CMK (cell line): Measurements from ENCODE around the gene EPB41L4A.
"Not testable (repeated sequence)": the region's sequence is repeated elsewhere in the genome, so short reads cannot be mapped to it uniquely, and the experiment has no call there.

ENCODE experiments used
- DNase-seq: peaks from one replicate; pipeline ENCODE4 v3.0.0-alpha.2; 2010; ENCODE audit warnings: low read depth

The EPB41L4A gene

DNA sequence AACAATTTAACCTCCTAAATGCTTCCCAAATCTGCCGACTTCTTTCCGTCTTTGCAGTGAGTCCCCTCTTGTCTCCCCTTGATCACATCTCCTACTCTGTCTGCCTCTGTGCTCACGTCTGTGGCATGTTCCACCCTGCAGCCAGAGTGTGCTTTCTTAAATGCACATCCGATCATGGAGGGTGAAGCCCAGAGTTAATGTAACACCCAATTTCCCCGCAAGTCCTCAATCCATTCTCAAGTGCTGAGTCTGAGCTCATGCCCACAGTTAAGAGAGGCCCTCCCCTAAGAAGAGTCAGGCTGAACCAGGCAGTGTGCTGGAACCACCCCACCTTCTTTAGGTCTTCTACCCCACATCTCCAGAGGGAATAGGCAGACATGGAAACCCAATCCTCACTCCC, 164.8 kb downstream of the EPB41L4A start:
- no peak for DNase-seq

DNA sequence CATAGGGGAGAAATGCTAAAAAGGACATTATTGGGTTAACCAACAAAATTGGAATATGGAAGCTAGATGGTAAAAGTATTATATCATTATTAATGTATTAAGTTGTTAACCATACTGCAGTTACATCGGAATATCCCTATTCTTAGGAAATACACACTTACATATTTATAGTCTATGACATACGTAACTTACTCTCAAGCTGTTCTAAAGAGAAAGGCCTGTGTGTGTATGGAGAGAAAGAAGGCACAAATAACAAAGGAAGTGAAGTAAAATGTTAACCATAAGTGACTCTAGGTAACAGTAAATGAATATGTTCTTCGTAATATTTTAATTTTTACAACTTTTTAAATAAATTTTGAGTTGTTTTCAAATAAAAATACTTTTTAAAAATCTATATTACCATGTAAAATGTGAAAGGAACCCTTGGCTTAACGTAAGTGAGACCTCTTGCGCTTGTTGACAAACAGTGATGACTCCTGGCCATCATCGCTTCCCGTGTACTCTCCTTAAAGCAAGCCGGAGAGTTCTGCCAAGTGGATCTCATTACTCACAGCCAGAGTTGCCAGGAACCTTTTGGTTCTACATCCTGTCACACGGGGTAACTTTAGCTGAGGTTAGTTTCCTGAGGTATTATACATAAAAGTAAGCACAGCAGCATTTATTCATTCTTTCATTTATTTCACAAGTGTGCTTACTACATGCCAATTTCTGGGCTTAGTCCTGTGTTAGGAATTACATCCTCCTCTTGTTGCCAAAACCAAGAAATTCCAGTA, 165.4 kb downstream of the EPB41L4A start:
- no peak for DNase-seq

DNA sequence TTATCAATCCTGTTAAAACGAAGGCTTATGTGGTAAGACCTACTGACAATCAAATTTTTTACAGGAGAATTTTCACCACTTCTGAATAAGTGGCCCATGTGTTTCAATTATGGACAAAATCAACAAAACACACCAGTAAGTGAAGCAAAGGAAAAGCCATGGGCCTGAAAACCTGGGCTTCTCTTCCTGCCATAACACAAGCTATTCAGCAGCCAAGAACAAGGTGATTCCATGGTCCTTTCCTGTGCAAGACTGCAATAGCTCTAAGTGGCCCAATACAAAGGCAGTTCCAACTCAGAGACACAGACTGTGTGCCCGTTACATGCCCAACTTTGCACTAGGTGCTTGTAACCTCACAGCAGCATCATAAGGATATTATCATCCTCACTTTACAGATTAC, 168.5 kb downstream of the EPB41L4A start:
- DNase-seq, result no peak

DNA sequence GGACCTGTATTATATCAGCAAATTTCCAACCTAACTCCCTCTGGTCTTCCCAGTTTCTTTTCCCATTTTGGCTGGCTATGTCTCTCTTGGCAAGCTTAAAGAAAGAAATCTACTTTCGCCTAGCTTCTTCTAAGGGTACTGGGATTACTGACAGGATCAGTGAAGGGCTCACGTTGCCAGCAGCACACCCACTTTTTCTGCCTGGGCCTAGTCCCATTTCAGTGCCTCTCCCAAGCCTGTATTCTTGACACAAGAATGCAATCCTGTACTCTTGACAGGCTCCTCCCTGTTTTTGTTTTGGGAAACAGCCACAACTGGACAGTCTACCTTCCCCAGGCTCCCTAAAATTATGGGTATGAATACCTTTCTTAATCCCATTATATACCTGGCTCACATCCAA, 170.5 kb downstream of the EPB41L4A start:
- no peak for DNase-seq

DNA sequence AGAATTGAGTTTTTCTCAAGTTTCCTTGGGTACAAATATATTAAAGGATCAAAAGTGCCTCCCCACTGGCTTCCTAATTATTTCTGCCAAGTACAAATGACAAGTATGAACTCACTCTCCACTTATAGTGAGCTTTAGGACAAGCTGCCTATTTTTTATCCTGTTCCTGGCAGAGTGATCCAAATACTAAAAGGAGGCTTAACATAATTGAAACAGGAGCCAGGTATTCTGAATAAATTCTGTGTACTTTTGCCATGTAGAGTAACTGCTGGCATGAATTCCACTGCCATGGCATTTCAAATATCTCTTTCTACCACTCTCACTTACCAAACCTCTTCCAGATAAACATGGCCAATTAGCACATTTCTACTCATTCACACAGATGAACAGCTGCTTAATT, 171.1 kb downstream of the EPB41L4A start:
- no peak for DNase-seq

DNA sequence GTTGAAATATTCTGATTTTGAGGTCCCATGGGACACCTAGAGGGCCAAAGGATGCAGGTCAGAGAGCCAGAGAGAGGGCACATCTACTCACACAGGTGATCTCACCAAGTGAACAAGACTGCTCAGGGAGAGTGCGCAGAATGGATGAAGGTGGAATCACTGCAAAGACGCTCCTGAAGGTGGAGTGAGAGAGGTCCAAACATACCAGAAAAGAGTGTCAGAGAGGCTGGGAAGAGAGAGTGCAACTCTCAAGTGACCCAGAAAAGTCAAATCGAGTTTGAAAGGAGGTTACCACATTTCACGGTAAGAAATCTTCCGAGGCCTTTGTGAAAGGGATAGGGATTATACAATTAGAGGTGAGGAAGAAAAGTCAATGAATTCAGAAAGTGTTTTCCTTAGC, 173.4 kb downstream of the EPB41L4A start:
- DNase-seq, result no peak

DNA sequence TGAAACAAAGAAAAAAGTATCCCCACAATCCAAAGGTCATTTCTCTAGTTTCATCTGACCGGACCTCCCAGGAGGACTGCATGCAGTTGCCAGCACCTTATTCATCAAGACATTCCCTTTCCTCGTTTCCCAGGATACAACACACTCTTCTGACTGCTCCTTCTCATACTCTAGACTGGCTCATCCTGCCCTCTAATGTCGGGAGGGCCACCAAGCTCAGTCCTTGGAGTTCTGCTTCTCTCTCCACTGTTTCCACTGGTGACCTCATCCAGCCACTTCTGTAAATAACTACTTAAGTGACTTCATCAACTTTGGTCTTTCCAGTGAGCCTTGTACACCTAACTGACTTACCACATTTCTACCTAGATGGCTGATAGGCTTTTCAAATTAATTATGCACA, 179.1 kb downstream of the EPB41L4A start:
- DNase-seq, result no peak

DNA sequence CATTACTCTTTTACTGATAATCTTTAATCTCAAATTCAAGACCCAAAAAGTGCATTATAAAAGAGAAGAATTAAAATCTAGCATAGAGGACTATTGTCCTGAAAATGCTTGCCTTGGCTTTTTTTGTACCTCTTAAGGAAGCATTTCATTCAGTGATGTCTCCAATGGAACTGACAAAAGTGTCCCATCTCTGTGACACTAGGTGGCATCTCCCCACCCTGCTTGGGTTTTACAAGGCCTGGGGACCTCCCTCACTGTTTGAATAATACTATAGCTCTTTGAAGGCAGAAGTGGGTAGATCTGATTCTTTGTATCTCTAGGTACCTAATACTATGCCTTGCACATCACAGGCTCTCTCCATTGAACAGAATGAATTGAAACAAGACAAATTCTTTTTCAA, 180.6 kb downstream of the EPB41L4A start:
- no peak for DNase-seq

DNA sequence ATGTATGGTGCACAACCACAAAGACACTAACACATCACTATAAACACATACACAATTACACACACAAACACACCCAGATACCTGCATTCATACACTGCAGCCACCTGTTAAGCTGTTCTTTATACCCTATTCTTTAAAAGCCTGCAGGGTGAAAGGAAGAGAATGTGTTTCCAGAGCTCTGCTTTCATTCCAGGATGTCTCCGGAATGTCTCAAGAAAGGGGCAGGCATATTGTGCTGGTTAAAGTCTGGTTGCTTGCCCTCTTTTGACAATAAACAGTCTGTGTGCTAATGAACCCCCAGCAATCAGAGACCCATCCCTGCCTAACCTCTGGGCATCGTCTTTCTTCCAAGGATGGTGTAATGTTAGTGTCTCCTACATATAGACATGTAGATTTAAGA, 181.6 kb downstream of the EPB41L4A start:
- no peak for DNase-seq

DNA sequence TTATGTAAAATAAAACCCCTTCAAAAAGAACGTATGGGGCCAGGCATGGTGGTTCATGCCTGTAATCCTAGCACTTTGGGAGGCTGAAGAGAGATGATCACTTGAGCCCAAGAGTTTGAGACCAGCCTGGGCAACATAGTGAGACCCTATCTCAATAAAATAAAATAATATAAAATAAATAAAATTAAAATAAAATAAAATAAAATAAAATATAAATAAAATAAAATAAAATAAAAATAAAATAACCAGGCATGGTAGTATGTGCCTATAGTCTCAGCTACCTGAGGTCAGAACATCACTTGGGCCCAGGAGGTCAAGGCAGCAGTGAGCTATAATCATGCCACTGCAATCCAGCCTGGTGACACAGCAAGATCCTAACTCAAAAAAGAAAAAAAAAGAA, 185.1 kb downstream of the EPB41L4A start:
- no peak for DNase-seq

DNA sequence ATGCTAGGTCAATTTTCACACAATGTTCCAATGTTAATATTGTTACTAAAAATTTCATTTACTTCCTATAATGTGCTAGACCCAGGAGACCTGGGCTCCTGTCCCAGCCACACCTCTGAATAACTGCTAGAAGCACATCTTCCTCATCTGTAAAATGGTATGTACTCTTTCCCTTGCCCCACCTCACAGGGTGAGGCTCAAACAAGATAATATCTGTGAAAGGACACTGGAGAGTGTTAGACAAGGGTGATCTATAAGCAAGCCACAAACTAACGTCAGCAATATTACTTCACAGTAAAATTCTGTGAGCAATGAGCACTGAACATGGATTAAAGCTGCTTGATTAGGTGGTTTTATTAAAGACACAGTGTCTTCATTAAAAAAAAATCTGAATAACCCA, 186.4 kb downstream of the EPB41L4A start:
- DNase-seq, result no peak

DNA sequence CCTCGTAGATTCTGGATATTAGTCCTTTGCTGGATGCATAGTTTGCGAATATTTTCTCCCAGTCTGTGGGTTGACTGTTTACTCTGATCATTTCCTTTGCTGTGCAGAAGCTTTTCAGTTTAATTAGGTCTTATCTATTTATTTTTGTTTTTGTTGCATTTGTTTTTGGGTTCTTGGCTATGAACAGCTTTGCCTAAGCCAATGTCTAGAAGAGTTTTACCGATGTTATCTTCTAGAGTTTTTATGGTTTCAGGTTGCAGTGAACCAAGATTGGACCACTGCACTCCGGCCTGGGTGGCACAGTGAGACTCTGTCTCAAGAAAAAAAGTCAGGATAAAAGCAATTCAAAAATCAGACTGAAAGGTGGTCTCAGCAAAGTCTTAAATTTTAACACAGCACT, 188.5 kb downstream of the EPB41L4A start:
- no peak for DNase-seq

DNA sequence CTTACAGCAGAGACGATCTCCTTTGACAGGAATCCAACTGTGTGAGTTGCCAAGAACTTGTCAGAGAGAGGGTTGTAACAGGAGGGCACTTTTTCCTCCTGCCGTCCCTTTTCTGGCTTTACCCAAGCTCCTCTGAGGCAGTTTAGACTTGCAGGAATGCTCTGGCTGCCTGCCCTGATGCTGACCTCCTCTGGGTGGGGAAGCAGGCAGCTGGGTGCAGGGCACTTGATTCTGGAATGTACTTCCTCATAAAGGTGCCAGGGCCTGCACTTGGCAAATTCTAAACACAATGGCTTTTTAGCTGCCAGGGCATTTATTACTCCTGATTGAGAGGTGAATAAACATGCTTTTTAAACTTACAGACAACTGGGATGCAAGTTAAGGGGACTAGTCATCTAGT, 190.4 kb downstream of the EPB41L4A start:
- DNase-seq, result no peak

DNA sequence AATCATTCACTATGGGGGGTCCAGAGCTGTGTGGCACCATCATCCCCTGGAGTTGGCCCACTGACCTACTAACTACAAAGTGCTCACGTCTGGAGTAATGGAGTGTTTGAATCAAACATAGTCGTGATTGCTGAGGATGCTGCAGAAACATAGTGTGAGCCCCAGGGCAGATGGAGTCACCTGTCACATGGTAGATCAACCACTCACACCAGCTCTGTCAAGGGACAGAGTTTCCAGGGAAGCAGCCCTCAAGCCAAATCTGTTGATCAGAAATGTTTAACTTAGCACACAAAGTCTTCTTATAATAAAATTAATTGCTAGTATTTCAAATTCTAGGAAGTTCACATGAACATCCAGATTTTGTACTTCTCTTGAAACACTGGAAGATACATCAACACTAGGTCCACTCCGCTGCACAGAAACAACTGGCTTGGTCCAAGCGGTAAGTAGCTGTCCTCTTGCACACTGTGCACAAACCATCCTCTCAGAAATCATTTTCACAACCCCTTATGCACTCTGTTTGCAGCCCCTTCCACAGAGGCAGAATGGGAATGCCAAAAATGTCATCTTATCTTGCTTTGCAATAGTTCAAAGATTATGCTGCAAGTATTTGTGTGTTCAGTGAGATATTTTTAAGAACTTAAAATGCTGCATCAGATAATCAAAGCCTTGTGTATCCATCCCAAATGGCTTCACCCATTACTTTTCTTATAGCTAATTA, 191.0 kb downstream of the EPB41L4A start:
- no peak for DNase-seq

DNA sequence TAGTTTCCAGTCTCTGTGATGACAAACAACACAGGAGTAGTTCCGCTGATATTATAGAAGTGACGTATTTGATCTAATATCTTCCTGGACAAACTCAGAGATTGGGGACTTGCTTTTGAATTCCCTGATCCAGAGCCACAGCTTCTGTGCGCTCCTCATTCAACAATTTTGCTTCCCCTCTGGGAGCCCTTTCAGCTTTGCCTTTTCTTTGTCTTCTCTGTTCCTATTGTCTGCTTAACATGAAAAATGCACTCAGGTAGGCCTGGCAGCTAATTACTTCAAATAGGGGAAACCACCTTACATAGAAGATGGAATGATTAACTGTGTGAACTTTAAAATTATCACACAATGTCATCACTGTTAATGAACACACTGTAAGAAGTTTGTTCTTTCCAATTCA, 192.9 kb downstream of the EPB41L4A start:
- DNase-seq, result no peak

DNA sequence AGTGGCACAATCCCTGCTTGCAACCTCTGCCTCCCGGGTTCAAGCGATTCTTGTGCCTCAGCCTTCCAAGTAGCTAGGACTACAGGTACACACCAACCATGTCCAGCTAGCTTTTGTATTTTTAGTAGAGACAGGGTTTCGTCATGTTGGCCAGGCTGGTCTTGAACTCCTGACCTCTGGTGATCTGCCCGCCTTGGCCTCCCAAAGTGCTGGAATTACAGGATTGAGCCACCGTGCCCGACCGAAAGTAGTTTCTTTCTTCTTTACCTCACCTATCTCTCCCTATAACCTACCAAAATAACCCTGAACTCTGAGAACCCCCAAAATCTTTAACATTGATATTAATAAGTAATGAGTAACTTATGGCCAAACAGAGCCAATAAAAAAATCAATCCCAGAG, 196.1 kb downstream of the EPB41L4A start:
- not testable (repeated sequence) for DNase-seq

DNA sequence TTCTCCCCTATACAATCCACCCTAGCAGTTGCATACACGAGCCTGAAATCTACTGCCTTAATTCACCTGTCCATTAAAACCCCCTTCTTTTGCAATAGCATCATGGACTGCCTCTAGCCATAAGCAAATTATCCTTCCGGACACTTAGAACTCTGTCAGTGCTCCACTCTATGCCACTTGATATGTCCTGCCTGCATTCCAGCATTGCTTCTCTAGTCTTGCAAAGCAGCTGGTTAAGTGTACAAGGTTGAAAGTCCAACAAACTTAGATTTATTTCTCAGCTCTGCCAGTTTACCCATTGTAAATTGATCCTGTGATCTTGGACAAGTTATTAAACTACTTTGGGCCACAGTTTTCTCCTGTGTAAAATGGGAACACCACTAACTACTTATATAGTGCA, 197.9 kb downstream of the EPB41L4A start:
- DNase-seq, result no peak

DNA sequence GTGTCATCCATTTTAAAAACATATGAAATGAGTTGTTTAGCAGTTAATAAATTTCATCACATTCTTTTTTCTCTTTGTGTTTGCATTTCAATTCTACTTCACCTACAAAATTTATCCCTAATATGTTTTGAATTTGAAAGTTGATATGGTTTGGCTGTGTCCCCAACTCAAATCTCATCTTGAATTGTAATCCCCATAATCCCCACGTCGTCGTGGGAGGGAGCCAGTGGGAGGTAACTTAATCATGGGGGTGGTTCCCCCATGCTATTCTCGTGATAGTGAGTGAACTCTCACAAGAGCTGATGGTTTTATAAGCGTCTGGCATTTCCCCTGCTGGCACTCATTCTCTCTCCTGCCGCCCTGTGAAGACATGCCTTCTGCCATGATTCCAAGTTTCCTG, 200.1 kb downstream of the EPB41L4A start:
- no peak for DNase-seq

DNA sequence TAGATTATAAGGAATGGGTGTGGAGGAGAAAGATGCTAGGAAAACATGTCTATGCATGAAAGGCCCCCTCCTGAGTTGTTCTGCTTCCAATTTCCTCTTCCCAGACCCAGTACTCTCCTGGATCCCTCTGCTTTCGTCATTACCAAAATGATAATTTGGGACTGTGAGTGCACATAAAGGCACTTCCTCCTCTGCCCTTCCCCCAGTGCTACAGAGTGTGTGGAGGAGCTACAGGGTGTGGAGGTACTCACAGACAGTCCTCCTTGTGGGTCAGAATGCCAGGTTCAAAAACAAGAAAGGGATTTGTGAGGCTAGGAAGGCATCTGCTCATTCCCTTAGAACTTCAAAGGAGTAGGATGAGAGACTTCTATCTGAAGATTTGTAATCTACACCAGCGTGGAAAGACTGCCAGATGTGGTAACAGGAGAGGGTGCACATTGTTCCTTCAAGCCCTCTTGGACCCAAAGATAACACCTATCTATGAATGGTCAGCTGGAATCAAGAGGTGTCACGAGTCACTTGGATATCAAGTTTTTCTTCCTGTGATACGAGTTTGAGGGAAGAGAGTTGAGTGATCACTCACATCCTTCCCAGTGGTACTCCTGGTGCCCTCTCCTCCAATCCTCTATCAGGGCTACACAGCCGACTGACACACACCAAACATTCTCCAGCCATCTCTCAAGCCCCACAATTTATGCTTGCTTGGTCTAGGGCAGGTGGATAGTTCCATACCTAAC, 201.1 kb downstream of the EPB41L4A start:
- DNase-seq, result peak; percentile 22

DNA sequence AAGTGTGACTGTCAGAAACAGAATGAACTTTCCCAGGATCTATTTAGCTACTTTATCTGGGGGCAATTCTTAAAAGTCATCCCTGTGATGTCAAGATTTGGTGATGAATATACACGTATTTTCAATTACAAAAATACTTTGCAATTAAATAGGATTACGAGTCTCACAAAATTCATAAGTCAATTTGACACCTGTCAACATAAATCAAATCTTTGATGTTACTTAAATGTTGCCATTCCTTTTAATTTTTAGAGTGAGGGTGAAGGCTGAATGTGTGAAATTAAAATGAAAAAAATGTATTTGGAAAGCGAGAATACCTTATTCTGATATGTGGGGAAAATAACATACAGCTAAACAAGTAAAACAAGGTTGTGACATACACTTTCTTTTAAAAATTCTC, 202.9 kb downstream of the EPB41L4A start:
- no peak for DNase-seq

DNA sequence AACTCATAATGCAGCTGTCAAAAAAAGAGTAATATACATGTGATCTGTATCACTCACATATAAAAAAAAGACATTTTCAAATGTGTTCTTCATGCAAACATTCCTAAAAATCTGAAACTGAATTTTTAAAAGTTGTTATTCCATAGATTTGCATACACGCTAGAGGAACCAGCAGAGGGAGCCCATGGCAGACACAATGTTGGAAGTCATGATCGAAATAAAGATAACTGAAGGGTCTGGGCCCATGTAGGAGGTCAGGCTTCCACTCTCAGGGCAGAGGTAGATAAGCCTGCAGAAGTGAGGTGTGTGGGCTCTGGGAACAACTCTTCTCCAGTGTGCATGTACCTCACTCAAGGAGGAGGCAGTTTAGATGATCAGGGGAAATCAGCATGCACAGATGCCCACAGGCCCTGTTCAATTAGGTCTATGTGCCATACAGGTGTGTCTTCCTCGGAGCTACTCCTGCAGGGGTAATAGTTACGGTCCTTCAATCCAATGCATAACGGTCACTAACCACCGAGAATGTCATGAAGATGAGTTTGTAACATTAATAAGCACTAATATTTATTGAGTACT, 208.6 kb downstream of the EPB41L4A start:
- no peak for DNase-seq

DNA sequence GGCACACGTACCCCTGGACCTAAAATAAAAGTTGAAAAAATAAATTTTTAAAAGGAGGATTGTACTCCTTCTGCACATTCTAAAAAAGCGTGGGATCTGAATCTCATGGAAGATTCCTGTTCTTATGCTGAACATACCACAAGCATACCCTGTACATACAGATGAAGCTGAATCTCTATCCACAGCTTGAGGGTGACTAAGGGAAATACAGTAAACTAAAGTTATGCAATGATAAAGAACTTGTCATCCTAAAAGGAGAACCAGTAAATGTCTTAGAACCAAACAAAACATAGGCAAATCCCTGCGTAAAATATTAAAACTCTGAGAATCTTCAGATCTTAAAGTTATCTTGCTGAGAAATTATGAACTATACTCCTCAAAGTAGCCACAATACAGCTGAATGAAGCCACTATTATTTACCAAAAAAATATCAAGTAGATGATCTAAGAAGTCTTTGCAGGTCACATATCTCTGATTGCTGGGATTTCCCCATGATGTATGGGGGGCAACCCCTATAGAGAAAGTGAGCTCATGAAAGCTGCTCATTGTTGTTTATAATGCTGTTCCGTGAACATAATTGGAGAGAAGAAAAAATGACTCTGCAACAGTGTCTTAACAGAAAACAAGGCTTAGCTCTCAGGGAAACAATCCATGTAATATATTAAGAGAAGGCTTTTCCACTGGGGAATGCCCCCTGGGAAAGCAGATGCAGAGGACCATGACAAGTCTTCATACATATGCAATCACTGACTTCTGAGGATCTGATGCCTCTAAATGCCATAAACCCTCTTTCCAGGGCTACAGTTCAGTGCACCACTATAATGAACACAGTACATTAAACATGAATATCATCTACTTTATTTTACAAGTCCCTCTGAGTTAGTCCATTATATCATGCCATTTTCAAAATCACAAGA, 210.1 kb downstream of the EPB41L4A start:
- no peak for DNase-seq
